Activated naive CD8-positive, alpha-beta T cell treated with anti-CD3 and anti-CD28 coated beads for 36 hours (primary cell): ENCODE measurements around the gene CHRNB2. TPM values are rescaled to one million over a fixed set of nuclear protein-coding genes. Genes with fewer than 3 reads are reported as not detected.

ENCODE experiments used
- DNase-seq: peaks from one replicate; pipeline ENCODE4 v3.0.0; 2021
- H3K27ac Mint-ChIP-seq: one replicate; pipeline ENCODE4 v1.8.0; 2022; ENCODE audit warnings: mild to moderate bottlenecking, moderate library complexity, mixed read lengths
- H3K27me3 Mint-ChIP-seq: one replicate; pipeline ENCODE4 v1.8.0; 2022; ENCODE audit warnings: mild to moderate bottlenecking, mixed read lengths
- H3K36me3 Mint-ChIP-seq: one replicate; pipeline ENCODE4 v1.8.0; 2021; ENCODE audit warnings: mild to moderate bottlenecking, mixed read lengths
- H3K4me1 Mint-ChIP-seq: one replicate; pipeline ENCODE4 v1.8.0; 2021; ENCODE audit warnings: mixed read lengths
- H3K4me3 Mint-ChIP-seq: one replicate; pipeline ENCODE4 v1.8.0; 2022; ENCODE audit warnings: mild to moderate bottlenecking, moderate library complexity, mixed read lengths
- H3K9me3 Mint-ChIP-seq: one replicate; pipeline ENCODE4 v1.8.0; 2022; ENCODE audit warnings: mixed read lengths
- total RNA-seq, 2 experiments: library from RNA; stranded (reverse); gene quantifications; one replicate each; pipeline ENCODE4 v1.2.3, GENCODE V29; 2021

CHRNB2 gene
- total RNA-seq, 2 experiments from 2014 or later, result not detected

DNA sequence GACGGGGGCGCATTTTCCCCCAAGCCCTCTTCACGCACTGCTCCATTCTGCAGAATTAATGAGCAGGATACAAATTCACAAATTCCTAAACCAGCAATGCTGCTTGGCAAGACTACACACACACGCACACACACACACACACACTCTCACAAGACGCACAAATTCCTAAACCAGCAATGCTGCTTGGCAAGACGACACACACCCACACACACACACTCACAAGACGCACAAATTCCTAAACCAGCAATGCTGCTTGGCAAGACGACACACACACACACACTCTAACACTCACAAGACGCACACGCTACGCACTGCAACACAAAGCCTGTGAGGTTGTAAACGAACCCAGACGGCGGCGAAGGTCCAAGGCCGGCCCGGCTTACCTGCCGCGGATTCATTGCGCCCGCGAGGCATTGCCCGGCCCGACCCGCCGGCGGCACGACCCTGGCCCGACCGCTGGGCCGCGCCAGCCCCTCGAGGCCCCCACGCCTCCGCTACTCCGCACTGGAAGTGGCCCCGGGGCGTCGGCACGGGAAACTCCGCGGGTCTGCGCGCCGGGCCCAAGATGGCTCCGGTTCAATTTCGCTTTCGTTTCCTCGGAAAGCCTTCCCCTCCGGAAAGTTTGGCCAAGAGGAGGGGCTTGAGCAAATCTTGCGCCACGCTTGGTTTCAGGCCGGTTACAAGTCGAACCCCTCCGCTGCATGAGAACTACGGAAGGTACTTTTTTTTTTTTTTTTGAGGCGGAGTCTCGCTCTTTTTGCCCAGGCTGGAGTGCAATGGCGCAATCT lies 40.2 kb downstream of the CHRNB2 start, which contains the start of gene ADAR:
Gene ADAR, minus strand, starts transcription at position 578 of the 788 bp plus-strand sequence. Its CDS starts 180 bp downstream, at position 398.
- peak; percentile 92 for DNase-seq
- H3K27ac Mint-ChIP-seq, result peak within 1 kb of the TSS; percentile 97
- H3K36me3 Mint-ChIP-seq, result peaks cover 40% of the 10 kb centered on the region
- no peaks in the 10 kb centered on the region for H3K9me3 Mint-ChIP-seq
- H3K27me3 Mint-ChIP-seq, result no peaks in the 10 kb centered on the region
- peaks cover 72% of the 10 kb centered on the region for H3K4me1 Mint-ChIP-seq
- H3K4me3 Mint-ChIP-seq, result peak within 1 kb of the TSS; percentile 91

DNA sequence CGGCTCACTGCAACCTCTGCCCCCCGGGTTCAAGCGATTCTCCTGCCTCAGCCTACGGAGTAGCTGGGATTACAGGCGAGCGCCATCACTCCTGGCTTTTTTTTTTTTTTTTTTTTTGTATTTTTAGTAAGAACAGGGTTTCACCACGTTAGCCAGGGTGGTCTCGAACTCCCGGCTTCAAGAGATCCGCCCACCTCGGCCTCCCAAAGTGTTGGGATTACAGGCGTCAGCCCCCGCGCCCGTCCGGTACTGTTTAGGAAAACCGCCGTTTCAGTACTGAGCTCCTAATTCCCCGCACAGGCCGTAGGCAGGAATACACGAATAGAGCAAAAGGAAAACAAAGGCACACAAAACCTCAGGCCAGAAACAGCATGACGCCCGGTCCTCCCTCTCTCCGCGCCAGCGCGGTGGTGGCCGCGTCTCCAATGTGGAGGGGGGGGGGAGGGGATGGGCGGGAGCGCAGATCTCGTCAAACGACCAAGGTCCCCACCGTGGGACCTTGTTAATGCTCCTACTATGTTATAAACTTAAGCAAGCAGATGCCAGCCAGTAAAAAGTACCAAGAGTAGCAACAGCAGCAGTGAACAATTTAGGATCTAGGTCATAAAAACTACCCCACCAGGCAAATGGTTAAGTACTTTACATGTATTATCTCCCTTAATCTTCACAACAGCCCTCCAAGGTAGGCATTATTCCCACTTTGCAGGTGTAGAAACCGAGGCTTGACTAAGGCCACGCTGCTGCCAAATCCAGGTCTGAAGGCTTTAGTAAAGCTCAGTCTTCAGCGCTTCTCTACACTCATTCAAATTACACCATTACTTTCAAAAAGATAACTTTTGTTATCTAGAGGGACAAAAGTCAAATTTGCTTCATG lies 41.1 kb downstream of the CHRNB2 start:
- Mint-ChIP-seq H3K9me3 (no peaks in the 10 kb centered on the region), H3K4me3 (peak overlapping the region; percentile 91), H3K36me3 (peaks cover 39% of the 10 kb centered on the region), H3K27ac (peak overlapping the region; percentile 97), H3K27me3 (no peaks in the 10 kb centered on the region), H3K4me1 (peaks cover 66% of the 10 kb centered on the region)
- DNase-seq, result peak; percentile 43

DNA sequence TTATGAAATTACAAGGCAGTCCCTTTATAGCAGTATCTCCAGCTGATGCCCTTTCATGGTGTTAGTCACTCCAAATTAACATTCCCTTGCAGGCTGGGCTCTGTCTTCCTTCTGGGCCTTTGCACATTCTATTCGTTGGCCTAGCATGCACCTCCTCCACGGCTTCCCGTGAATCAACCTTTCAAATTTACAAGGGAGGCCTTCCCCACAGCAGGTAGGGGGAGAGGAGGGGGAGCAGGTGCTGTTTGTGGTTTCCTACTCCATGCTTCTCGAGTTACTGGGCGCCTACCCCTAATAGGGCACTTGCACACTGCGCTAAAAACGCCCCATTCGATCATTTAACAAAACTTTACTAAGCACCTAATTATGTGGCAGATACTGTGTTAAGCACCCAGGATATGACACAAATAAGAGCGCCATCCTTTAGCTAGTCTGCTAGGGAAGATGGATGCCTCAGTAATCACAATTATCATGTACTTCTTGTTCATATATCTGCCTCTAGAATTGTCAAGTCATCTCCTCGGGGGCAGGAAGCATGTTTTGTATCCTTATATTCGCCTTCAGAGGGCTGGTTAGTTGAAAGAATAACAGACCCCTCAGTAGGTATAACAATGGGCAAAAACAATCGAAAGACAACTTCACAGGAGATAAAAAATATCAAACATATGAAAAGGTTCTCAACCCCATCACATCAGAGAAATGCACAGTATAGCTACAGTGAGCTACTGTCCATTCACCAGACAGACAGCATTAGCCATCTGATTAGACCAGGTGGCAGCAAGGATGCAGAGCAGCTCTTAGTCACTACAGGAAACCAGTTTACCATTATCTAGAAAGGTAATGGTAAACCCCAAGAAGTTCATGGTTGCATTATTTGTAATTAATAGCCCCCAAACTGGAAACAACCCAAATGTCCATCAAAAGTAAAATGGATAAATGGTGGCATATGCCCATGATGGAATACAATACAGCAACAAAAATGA lies 42.1 kb downstream of the CHRNB2 start:
- peaks cover 63% of the 10 kb centered on the region for H3K4me1 Mint-ChIP-seq
- H3K27me3 Mint-ChIP-seq, result no peaks in the 10 kb centered on the region
- peak overlapping the region; percentile 97 for H3K27ac Mint-ChIP-seq
- H3K9me3 Mint-ChIP-seq, result no peaks in the 10 kb centered on the region
- peak; percentile 56 for DNase-seq
- peaks cover 38% of the 10 kb centered on the region for H3K36me3 Mint-ChIP-seq
- peak overlapping the region; percentile 91 for H3K4me3 Mint-ChIP-seq

DNA sequence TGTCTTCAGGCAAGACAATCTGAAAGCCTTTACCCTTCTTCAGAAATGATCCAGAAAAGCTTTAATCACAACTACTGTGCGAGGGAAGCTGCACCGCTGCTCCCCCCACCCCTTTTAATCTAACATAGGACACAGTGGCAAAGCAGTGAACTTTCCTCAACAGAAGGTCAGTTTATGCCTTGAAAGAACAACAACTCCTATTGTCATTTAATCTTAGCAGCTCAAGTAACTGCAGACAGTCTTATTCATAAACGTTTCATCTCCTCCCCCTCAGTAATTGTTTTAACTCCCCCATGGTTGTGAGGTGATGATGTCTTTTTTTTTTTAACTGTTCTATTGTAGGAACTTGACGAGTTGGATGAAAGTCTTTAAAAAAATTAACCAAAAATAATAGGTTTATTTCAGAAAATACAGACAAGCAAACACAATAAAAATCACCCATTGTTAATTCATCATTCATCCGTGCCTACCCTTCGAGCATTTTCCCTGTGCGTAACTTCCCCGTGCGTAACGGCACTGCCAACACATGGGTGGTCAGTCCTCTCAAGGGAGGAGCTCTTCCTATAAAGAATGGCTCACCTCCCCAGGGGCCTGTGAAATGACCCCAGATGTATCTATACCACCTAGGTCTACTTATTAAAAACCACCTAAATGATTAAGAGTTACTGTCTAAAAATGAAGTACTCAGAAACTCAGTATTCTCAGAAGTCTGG lies 43.7 kb downstream of the CHRNB2 start:
- no peak for DNase-seq
- Mint-ChIP-seq H3K36me3 (peaks cover 29% of the 10 kb centered on the region), H3K4me3 (no peak overlapping the region), H3K9me3 (no peaks in the 10 kb centered on the region), H3K27ac (peak overlapping the region; percentile 64), H3K4me1 (peaks cover 64% of the 10 kb centered on the region), H3K27me3 (no peaks in the 10 kb centered on the region)

DNA sequence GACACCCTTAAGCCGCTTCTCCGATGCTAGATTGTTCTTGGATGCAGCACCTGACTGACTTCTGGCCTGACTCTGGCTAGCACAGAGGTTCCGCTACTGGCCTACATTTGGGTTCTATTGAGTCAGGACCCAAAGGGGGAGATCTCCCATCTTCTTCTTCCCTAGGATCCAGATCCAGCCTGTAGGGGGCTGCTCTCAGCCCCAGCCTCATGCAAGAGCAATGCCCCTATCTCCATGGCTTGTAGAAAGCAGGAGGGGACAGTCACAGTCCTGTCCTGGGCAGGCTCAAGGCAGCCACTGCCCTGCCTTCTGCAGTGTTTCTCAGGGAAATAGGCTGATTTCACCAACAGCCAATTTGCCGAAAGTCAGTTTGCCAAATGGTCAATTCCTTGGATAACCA lies 46.7 kb downstream of the CHRNB2 start:
- no peak for DNase-seq
- H3K27me3 Mint-ChIP-seq, result no peaks in the 10 kb centered on the region
- no peaks in the 10 kb centered on the region for H3K9me3 Mint-ChIP-seq
- peaks cover 73% of the 10 kb centered on the region for H3K4me1 Mint-ChIP-seq
- H3K4me3 Mint-ChIP-seq, result no peak overlapping the region
- peak overlapping the region; percentile 79 for H3K27ac Mint-ChIP-seq
- H3K36me3 Mint-ChIP-seq, result peaks cover 26% of the 10 kb centered on the region

DNA sequence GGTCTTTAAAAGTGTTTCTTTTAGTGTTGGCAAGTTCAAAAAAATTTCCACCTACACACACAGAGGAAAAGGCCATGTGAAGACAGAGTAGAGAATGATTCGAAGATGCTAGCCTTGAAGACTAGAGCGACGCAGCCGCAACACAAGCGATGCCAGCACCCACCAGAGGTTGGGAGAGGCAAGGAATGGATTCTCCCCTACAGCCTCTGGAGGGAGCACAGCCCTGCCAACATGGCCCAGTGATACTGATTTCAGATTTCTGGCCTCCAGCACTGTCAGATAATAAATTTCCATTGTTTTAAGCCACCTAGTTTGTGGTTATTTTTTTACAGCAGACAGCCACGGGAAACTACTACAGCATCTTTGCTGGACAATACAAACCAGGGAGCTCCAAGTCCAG lies 47.3 kb downstream of the CHRNB2 start:
- no peaks in the 10 kb centered on the region for H3K27me3 Mint-ChIP-seq
- H3K36me3 Mint-ChIP-seq, result peaks cover 24% of the 10 kb centered on the region
- H3K4me1 Mint-ChIP-seq, result peaks cover 72% of the 10 kb centered on the region
- peak overlapping the region; percentile 79 for H3K27ac Mint-ChIP-seq
- H3K4me3 Mint-ChIP-seq, result no peak overlapping the region
- H3K9me3 Mint-ChIP-seq, result no peaks in the 10 kb centered on the region
- no peak for DNase-seq

DNA sequence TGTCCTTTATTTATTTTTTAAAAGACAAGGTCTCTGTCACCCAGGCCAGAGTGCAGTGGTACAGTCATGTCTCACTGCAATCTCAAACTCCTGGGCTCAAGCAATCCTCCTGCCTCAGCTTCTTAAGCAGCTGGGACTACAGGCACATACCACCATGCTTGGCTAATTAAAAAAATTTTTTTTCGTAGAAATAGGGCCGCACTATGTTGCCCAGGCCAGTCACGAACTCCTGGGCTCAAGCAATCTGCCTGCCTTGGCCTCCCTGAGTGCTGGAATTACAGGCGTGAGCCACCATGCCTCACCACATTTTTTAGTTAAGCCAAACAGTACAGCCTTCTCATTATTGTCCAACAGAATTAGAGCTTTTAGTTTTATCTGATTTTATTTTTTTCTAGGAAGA lies 47.8 kb downstream of the CHRNB2 start:
- no peak for DNase-seq
- Mint-ChIP-seq H3K4me1 (peaks cover 67% of the 10 kb centered on the region), H3K27ac (peak overlapping the region; percentile 38), H3K36me3 (peaks cover 19% of the 10 kb centered on the region), H3K4me3 (no peak overlapping the region), H3K9me3 (no peaks in the 10 kb centered on the region), H3K27me3 (no peaks in the 10 kb centered on the region)

DNA sequence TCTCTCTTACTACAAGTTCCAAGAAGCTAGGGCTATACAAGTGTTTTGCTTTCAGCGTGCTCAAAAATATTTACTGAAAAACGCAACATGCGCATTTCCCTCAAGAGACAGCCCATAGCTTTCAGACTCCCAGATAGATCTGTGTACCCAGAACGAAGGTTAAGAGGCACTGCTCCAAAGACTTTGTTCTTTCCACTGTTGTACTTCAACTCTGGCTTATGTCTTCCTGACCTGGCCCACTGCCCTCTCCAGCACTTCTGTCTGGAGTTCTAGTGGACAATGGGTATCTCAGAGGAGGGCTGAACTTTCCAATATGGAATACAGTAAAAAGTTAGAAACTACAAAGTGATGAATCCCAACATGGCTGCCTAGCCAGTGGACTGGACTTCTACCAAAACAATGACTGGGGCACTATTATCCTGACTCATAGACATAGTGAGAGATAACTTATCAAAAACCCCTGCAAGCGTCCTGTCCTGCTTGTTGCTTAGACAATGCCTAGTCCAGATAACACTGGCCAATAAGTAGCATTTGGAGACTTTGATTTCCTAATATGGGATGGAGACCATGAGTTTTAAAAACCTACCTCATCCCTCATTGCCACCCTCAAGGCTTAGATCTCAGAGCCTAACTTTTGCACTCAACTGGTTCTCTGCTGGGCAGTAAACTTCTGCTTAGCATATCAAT lies 49.2 kb downstream of the CHRNB2 start:
- Mint-ChIP-seq H3K4me3 (no peak overlapping the region), H3K9me3 (no peaks in the 10 kb centered on the region), H3K36me3 (peaks cover 14% of the 10 kb centered on the region), H3K27me3 (no peaks in the 10 kb centered on the region), H3K27ac (peak overlapping the region; percentile 14), H3K4me1 (peaks cover 56% of the 10 kb centered on the region)
- no peak for DNase-seq

DNA sequence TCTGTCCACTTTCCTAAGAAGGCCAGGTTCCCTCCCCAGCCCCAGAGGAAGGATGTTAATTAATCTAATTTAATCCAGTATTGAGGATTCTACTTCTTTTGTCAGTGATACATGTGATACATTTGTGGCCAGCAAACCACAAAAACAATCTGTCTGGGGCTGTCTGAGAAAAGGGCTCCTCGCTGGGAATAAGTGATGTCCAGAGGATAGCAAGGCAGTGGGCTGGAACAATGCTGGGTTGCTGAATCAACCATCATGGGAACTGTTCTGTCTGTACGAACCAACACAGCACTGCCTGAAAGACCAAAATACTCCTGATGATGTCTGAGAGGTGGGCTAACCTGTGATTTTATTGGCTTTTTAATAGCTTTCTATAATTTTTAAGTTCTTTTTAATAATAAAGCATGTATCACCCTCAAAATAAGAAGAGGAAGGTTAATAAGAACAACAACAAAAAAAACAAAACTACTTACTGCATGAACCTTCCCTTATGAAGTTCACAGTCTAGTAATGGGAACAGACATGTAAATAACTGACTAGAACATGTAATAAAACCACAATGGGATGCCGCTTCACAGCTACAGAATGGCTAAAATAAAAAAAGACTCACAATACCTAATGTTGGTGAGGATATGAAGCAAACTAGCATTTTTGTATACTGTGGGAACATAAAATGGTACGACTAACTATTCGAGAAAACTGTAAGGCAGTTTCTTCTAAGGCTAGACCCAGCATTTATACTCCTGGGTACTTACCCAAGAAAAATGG lies 51.8 kb downstream of the CHRNB2 start:
- no peak overlapping the region for H3K27ac Mint-ChIP-seq
- H3K36me3 Mint-ChIP-seq, result peaks cover 22% of the 10 kb centered on the region
- no peaks in the 10 kb centered on the region for H3K9me3 Mint-ChIP-seq
- no peak overlapping the region for H3K4me3 Mint-ChIP-seq
- H3K27me3 Mint-ChIP-seq, result no peaks in the 10 kb centered on the region
- peaks cover 65% of the 10 kb centered on the region for H3K4me1 Mint-ChIP-seq
- no peak for DNase-seq

DNA sequence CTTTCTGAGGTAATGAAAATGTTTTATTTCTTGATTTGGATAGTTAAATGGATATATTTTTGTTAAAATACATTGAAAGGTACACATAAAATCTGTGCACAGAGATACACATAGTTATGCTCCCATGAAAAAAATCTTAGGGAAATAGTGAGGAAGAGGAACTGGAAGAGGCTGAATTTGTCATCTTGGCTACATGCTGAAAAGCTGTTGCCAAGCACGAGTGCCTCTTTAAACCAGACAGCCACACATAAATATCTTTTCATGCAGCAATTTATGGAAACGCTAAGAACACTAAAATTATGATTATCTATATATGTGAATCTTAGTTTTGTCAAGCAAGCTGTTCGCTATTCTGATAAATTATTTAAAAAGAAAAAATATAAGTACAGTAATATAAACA lies 53.2 kb downstream of the CHRNB2 start:
- Mint-ChIP-seq H3K4me1 (peaks cover 61% of the 10 kb centered on the region), H3K27me3 (no peaks in the 10 kb centered on the region), H3K36me3 (peaks cover 22% of the 10 kb centered on the region), H3K4me3 (no peak overlapping the region), H3K9me3 (no peaks in the 10 kb centered on the region), H3K27ac (no peak overlapping the region)
- no peak for DNase-seq

DNA sequence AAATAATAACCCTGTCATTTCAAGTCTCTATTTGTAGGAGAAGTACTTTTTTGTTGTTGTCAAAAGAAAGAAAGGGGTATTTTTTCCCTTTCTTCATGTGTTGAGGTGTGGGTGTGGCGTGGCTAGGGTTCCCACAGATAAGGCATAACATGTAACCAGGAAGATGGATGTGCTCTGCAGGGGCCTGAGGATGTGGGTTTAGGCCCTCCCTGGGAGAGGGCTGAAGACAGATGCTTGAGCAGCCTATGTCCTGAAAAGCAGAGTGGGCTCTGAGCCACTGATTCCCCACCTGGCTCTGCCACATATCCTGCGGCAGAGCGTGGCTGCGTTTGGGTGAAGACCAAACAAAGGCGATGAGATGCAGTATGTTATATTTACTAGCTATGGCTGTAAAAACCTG lies 54.3 kb downstream of the CHRNB2 start:
- H3K27ac Mint-ChIP-seq, result peak overlapping the region; percentile 48
- peaks cover 58% of the 10 kb centered on the region for H3K4me1 Mint-ChIP-seq
- no peaks in the 10 kb centered on the region for H3K27me3 Mint-ChIP-seq
- no peak for DNase-seq
- peaks cover 25% of the 10 kb centered on the region for H3K36me3 Mint-ChIP-seq
- no peaks in the 10 kb centered on the region for H3K9me3 Mint-ChIP-seq
- no peak overlapping the region for H3K4me3 Mint-ChIP-seq

DNA sequence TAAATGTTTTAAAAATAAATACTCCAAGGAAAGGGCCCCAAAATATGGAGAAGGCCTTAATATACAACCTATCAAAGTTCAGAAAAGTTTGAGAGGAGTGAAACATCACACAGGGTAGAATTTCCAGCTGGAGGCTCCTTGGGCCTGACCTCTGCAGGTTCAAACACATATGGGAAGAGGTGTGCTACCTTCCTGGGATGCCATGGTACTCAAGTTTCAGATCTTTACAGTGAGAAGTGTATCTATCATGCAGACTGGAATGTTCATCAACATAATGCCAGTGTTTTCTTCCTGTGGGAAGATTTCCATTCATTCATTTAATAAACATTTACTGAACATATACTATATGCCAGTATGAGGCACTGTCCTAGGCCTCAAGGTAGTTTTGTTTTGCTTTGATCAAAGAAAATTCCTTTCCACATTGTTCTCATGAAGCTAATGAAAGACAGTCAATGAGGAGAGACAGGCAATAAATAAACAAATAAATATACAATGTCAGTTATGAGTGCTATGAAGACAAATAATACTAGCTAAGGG lies 55.0 kb downstream of the CHRNB2 start:
- peaks cover 55% of the 10 kb centered on the region for H3K4me1 Mint-ChIP-seq
- H3K9me3 Mint-ChIP-seq, result no peaks in the 10 kb centered on the region

DNA sequence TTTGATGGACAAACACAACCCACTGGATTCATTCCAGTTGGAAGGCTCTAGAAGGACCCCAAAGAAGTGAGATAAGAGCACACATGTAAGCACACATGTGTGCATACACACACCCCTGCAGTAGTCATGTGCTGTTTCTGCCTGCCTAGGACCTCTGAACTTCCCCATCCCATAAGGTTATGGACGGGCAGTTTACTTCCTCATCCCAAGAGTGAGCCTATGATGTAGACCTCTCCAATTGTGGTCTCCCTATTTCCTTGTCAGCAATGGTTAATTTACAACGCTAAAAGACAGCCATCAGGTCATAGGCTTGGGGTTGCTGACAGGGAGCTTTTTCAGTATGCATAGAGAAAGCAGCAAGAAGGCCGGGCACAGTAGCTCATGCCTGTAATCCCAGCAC lies 55.8 kb downstream of the CHRNB2 start:
- Mint-ChIP-seq H3K36me3 (peaks cover 25% of the 10 kb centered on the region), H3K4me1 (peaks cover 53% of the 10 kb centered on the region), H3K9me3 (no peaks in the 10 kb centered on the region), H3K4me3 (no peak overlapping the region), H3K27me3 (no peaks in the 10 kb centered on the region), H3K27ac (no peak overlapping the region)
- DNase-seq, result no peak

More for the DNA sequence above, 55.0 kb downstream of the CHRNB2 start:
- Mint-ChIP-seq H3K27ac (no peak overlapping the region), H3K36me3 (peaks cover 23% of the 10 kb centered on the region), H3K4me3 (no peak overlapping the region), H3K27me3 (no peaks in the 10 kb centered on the region)
- no peak for DNase-seq
